Lung (tissue), 12 donors: ENCODE measurements around the gene HNRNPC. TPM values are rescaled to one million over a fixed set of nuclear protein-coding genes. Genes with fewer than 3 reads are reported as not detected.

Experiments used
- ATAC-seq: fragments of 200-7000 bp; cut with Tn5 transposase; one replicate; pipeline ENCODE4 v1.9.1; 2020; ENCODE audit warnings: moderate number of reproducible peaks; ENCODE audit not compliant: insufficient read depth, low FRiP score
- DNase-seq, 3 donors: peaks; one replicate each; pipeline ENCODE4 v3.0.0-alpha.2; 2013 to 2017
- H3K27ac ChIP-seq, 2 donors: one replicate each; pipeline ENCODE4 v1.5.1; 2013; ENCODE audit warnings: mild to moderate bottlenecking in 2 of 2, moderate library complexity in 2 of 2, control low read depth in 1 of 2, inconsistent platforms in 1 of 2, low read depth in 1 of 2, low read length in 1 of 2
- H3K27me3 ChIP-seq, 3 donors: one replicate each; pipeline ENCODE4 v1.5.1; 2013; ENCODE audit warnings: low read length in 2 of 3; ENCODE audit not compliant: control insufficient read depth in 3 of 3, insufficient read depth in 3 of 3
- H3K36me3 ChIP-seq, 4 donors: one replicate each; pipeline ENCODE4 v1.5.1; 2013; ENCODE audit warnings: low read length in 4 of 4, mild to moderate bottlenecking in 1 of 4, moderate library complexity in 1 of 4; ENCODE audit not compliant: control insufficient read depth in 4 of 4, insufficient read depth in 4 of 4
- H3K4me1 ChIP-seq, 5 donors: one replicate each; pipeline ENCODE4 v1.5.1; 2013; ENCODE audit warnings: low read length in 5 of 5, mild to moderate bottlenecking in 2 of 5, moderate library complexity in 1 of 5; ENCODE audit not compliant: control insufficient read depth in 5 of 5, insufficient read depth in 5 of 5
- H3K4me3 ChIP-seq: one replicate; pipeline ENCODE4 v1.5.1; 2013; ENCODE audit warnings: mild to moderate bottlenecking, control low read depth, moderate library complexity
- H3K9ac ChIP-seq, 2 donors: one replicate each; pipeline ENCODE4 v1.5.1; 2013; ENCODE audit warnings: low read length in 2 of 2, control low read depth in 1 of 2; ENCODE audit not compliant: insufficient read depth in 1 of 2
- H3K9me3 ChIP-seq, 4 donors: one replicate each; pipeline ENCODE4 v1.5.1; 2013; ENCODE audit warnings: low read length in 3 of 4, mild to moderate bottlenecking in 1 of 4, moderate library complexity in 1 of 4; ENCODE audit not compliant: control insufficient read depth in 4 of 4, insufficient read depth in 3 of 4
- CTCF ChIP-seq: IDR thresholded peaks from 2 replicates; pipeline ENCODE4 v1.5.1; 2012; ENCODE audit warnings: mild to moderate bottlenecking; ENCODE audit errors: control extremely low read depth, extremely low read depth
- WGBS, 2 donors: extraction: QIAGEN DNeasy Blood & Tissue Kit; methylation state at CpG; one replicate each; pipeline ENCODE4 v1.1.7; 2013; 5-methylcytosine and 5-hydroxymethylcytosine counted together
- polyA plus RNA-seq, 2 donors: library from polyadenylated mRNA; stranded (reverse); fragments of 200-250 nt; gene quantifications; one replicate each; pipeline ENCODE4 v1.2.1, GENCODE V29; 2013
- total RNA-seq, 2 donors: library from RNA; depleted of rRNA in 1 of 2; stranded (reverse); fragments of >200 nt in 1 of 2; gene quantifications; one replicate each; pipeline ENCODE4 v1.2.1, GENCODE V29; 2014 to 2021
- donor health status: control.
- donor health status: control.
- donor health status: Bipolar disorder and iron deficiency.
- donor health status: healthy.
- donor health status: DM: yes; HTN: yes; CAD: no.

The HNRNPC gene
- total and polyA plus RNA-seq, 4 donors, result 302 to 589 (median 542) TPM

- H3K36me3 ChIP-seq, result peaks cover 14 to 44% (median 28%) of the 10 kb centered on the region in 4 donors
- peaks cover 0 to 13% (median 4%) of the 10 kb centered on the region in 5 donors for H3K4me1 ChIP-seq
Observed at GRCh38 chr14:21252149-21252548, 17.1 kb downstream of the HNRNPC start.

GRCh38 chr14:21251215-21251614, 18.0 kb downstream of the HNRNPC start:
- Histone ChIP-seq H3K27ac (no peak overlapping the region), H3K4me1 (peaks cover 0 to 10% (median 6%) of the 10 kb centered on the region in 5 donors), H3K9me3 (no peaks in the 10 kb centered on the region), H3K9ac (no peak overlapping the region), H3K36me3 (peaks cover 11 to 37% (median 23%) of the 10 kb centered on the region in 4 donors), H3K27me3 (no peaks in the 10 kb centered on the region), H3K4me3 (no peak overlapping the region)
- WGBS, 2 donors, result 97% methylated on average over 5 of the region's 5 CpGs
- ATAC-seq (no peak), DNase-seq (no peak)
- TF ChIP-seq CTCF, result no peak

More at GRCh38 chr14:21252149-21252548, 17.1 kb downstream of the HNRNPC start:
- 86 to 89% methylated on average over 2 of the region's 2 CpGs for WGBS, 2 donors
- H3K4me3 ChIP-seq, result no peak overlapping the region
- no peaks in the 10 kb centered on the region for H3K9me3 ChIP-seq
- no peak overlapping the region for H3K9ac ChIP-seq
- DNase-seq (no peak), ATAC-seq (no peak)
- TF ChIP-seq CTCF, result no peak
- no peak overlapping the region for H3K27ac ChIP-seq
- no peaks in the 10 kb centered on the region for H3K27me3 ChIP-seq

- Histone ChIP-seq H3K36me3 (peaks cover 9 to 45% (median 24%) of the 10 kb centered on the region in 4 donors), H3K9me3 (no peaks in the 10 kb centered on the region), H3K9ac (no peak overlapping the region), H3K4me1 (peaks cover 0 to 7% (median 6%) of the 10 kb centered on the region in 5 donors), H3K4me3 (no peak overlapping the region), H3K27me3 (no peaks in the 10 kb centered on the region), H3K27ac (no peak overlapping the region)
- DNase-seq, result no peak
- ATAC-seq, result no peak
- no peak for TF ChIP-seq CTCF
- WGBS, 2 donors, result 95 to 96% methylated on average over 8 of the region's 8 CpGs
Observed at GRCh38 chr14:21248739-21249411, 20.4 kb downstream of the HNRNPC start.
